Subcutaneous abdominal adipose tissue (tissue), 5 donors: ENCODE measurements around the gene GABPA.

ENCODE experiments used
- H3K27ac ChIP-seq: one replicate; pipeline ENCODE4 v1.7.0; 2013; ENCODE audit warnings: low read depth, mild to moderate bottlenecking, inconsistent platforms, low read length, moderate library complexity
- H3K27me3 ChIP-seq, 5 donors: one replicate each; pipeline ENCODE4 v1.7.0; 2013; ENCODE audit warnings: low read length in 5 of 5, inconsistent platforms in 1 of 5; ENCODE audit not compliant: control insufficient read depth in 5 of 5, insufficient read depth in 4 of 5
- H3K36me3 ChIP-seq, 5 donors: one replicate each; pipeline ENCODE4 v1.7.0; 2013; ENCODE audit warnings: low read length in 5 of 5; ENCODE audit not compliant: control insufficient read depth in 5 of 5, insufficient read depth in 5 of 5
- H3K4me1 ChIP-seq, 5 donors: one replicate each; pipeline ENCODE4 v1.7.0; 2013; ENCODE audit warnings: low read length in 5 of 5, mild to moderate bottlenecking in 3 of 5, moderate library complexity in 1 of 5; ENCODE audit not compliant: control insufficient read depth in 5 of 5, insufficient read depth in 5 of 5
- H3K4me3 ChIP-seq, 5 donors: one replicate each; pipeline ENCODE4 v1.7.0; 2013; ENCODE audit warnings: low read length in 5 of 5, low read depth in 1 of 5
- H3K9ac ChIP-seq, 5 donors: one replicate each; pipeline ENCODE4 v1.7.0; 2013; ENCODE audit warnings: low read length in 5 of 5, mild to moderate bottlenecking in 4 of 5, moderate library complexity in 3 of 5
- H3K9me3 ChIP-seq, 5 donors: one replicate each; pipeline ENCODE4 v1.7.0; 2013; ENCODE audit warnings: low read length in 5 of 5; ENCODE audit not compliant: control insufficient read depth in 5 of 5
- donor health status: healthy.
- donor health status: healthy.
- donor health status: healthy.
- donor health status: healthy.
- donor health status: healthy.

Gene GABPA

GRCh38 chr21:25801217-25802014 is 66.6 kb downstream of the GABPA start:
- no peaks in the 10 kb centered on the region for H3K9me3 ChIP-seq
- H3K27ac ChIP-seq: no peak overlapping the region
- H3K27me3 ChIP-seq: no peaks in the 10 kb centered on the region

DNA sequence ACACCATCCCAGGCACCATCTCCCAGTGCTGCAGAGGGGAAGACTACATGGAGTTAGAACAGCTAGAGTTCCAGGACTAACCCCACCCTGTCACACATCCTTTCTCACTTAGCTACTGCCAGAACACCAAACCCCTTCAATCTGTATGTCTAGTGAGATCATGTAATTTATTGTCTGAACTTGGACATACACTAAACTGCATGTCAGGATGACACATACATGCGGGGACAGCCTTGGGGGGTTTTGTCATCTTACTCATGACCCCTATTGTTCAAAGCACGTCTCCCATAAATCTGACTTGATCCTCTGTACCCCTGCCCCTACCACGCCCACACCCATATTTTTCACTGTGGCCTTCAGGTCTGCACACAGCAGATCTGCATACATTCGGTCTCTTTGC is 71.3 kb downstream of the GABPA start:
- no peaks in the 10 kb centered on the region for H3K27me3 ChIP-seq
- no peaks in the 10 kb centered on the region for H3K9me3 ChIP-seq
- no peak overlapping the region for H3K9ac ChIP-seq

More at GRCh38 chr21:25801217-25802014, 66.6 kb downstream of the GABPA start:
- Histone ChIP-seq H3K4me3 (peak overlapping the region in 3 of 5 donors; percentile 34 to 48 (median 39)), H3K9ac (no peak overlapping the region), H3K4me1 (peaks cover 0 to 7% (median 3%) of the 10 kb centered on the region in 5 donors), H3K36me3 (no peaks in the 10 kb centered on the region)

GRCh38 chr21:25807191-25807590 is 72.4 kb downstream of the GABPA start:
- no peaks in the 10 kb centered on the region for H3K9me3 ChIP-seq
- no peak overlapping the region for H3K9ac ChIP-seq

More for the DNA sequence above, 71.3 kb downstream of the GABPA start:
- H3K27ac ChIP-seq: no peak overlapping the region
- H3K36me3 ChIP-seq: no peaks in the 10 kb centered on the region
- peaks cover 0 to 7% (median 3%) of the 10 kb centered on the region in 5 donors for H3K4me1 ChIP-seq
- no peak overlapping the region for H3K4me3 ChIP-seq

DNA sequence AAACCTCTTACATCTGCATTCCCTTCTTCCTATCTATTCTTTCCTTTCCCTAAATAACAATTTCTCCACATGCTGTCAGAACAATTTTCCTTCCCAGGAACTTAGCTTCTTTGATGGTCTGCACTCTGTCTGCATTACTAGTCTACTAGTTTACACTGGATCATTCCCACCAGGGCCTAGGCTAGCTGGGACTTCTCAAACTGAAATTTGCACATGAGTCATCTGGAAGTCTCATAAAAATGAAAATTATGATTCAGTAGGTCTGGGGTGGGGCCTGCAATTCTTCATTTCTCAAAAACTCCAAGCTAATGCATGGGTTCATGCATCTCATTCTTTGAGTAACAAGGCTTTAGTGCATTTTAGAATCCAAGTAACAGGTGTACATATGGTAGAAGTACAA is 74.2 kb downstream of the GABPA start:
- Histone ChIP-seq H3K27me3 (no peaks in the 10 kb centered on the region), H3K27ac (no peak overlapping the region), H3K4me3 (no peak overlapping the region), H3K36me3 (no peaks in the 10 kb centered on the region), H3K4me1 (no peaks in the 10 kb centered on the region), H3K9me3 (no peaks in the 10 kb centered on the region), H3K9ac (no peak overlapping the region)

More at GRCh38 chr21:25807191-25807590, 72.4 kb downstream of the GABPA start:
- H3K36me3 ChIP-seq: no peaks in the 10 kb centered on the region
- H3K4me1 ChIP-seq: no peaks in the 10 kb centered on the region
- H3K27ac ChIP-seq: no peak overlapping the region
- H3K4me3 ChIP-seq: no peak overlapping the region
- H3K27me3 ChIP-seq: no peaks in the 10 kb centered on the region

DNA sequence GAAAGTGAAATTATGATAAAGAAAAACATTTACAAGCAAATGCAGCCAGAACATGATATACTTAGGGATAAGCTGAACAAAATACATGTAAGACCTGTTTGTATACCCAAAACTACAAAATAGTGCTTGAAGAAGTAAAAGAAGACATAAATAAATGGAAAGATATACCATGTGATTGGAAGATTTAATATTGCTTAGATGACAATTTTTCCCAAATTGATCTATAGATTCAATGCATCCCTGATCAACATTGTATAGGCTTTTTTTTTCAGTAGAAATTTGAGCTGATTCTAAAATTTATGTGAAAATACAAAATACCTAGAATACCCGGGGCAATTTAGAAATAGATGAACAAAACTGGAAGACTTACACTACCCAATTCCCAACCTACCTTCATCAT is 76.4 kb downstream of the GABPA start:
- Histone ChIP-seq H3K4me1 (no peaks in the 10 kb centered on the region), H3K36me3 (no peaks in the 10 kb centered on the region), H3K4me3 (no peak overlapping the region), H3K9me3 (no peaks in the 10 kb centered on the region), H3K27me3 (no peaks in the 10 kb centered on the region), H3K27ac (no peak overlapping the region), H3K9ac (no peak overlapping the region)

GRCh38 chr21:25813917-25814316 is 79.1 kb downstream of the GABPA start:
- Histone ChIP-seq H3K27me3 (no peaks in the 10 kb centered on the region), H3K9ac (no peak overlapping the region), H3K9me3 (no peaks in the 10 kb centered on the region), H3K27ac (no peak overlapping the region), H3K36me3 (no peaks in the 10 kb centered on the region), H3K4me3 (no peak overlapping the region), H3K4me1 (peaks cover 0 to 19% (median 9%) of the 10 kb centered on the region in 5 donors)

DNA sequence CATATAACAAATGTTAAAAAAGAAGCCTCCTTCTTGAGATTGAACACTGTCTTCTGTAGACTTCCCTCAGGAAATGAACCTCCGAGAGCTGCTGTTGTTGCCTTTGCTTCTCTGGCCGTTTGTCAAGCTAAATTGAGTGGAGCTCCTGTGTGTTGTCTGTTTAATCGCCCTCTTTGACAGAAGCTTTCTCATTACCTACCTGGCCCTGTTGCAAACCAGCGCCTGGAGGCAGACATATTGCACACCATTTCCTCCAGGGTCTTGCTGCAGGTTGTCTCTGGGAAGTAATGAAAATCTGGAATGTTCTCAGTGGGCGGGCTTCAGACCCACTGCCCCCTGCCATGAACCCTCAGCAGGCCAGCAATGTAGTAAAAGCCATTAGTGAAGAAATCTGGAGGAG is 83.3 kb downstream of the GABPA start:
- Histone ChIP-seq H3K27me3 (no peaks in the 10 kb centered on the region), H3K36me3 (no peaks in the 10 kb centered on the region), H3K9ac (no peak overlapping the region), H3K9me3 (no peaks in the 10 kb centered on the region), H3K27ac (peak overlapping the region; percentile 54), H3K4me3 (no peak overlapping the region), H3K4me1 (peaks cover 0 to 24% (median 9%) of the 10 kb centered on the region in 5 donors)

DNA sequence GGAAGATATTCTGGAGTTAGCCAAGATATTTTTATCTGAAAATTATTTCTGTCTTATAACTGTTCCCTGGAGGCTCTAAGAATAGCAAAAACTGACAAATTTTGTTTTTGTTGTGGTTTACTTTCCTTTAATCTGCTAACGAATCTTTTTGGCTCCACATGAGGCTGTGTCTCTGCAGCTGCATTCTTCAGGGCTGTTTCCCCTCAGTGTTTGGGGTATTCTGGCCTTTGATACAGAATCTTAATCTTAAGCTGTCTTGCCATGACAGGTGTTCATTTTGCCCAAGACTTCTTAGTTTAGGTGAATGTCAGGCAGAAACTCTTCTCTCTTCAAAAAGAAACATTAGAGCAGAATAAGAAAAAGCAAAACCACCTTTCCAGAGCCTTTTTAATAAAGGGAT is 83.8 kb downstream of the GABPA start:
- H3K4me3 ChIP-seq: no peak overlapping the region
- H3K27me3 ChIP-seq: no peaks in the 10 kb centered on the region
- H3K36me3 ChIP-seq: no peaks in the 10 kb centered on the region
- H3K4me1 ChIP-seq: peaks cover 0 to 24% (median 9%) of the 10 kb centered on the region in 5 donors
- H3K9ac ChIP-seq: no peak overlapping the region
- no peaks in the 10 kb centered on the region for H3K9me3 ChIP-seq
- H3K27ac ChIP-seq: peak overlapping the region; percentile 54
